Measurements from ENCODE around the gene CAPZA1. TPM values are rescaled to one million over a fixed set of nuclear protein-coding genes. Genes with fewer than 3 reads are reported as not detected.

Gene CAPZA1
- total and polyA plus RNA-seq, 2 of the 8 experiments (the other 6 are each of a cell fraction or from before 2014, with no cell fraction given): 48.9 to 107 TPM

GRCh38 chr1:112712701-112713128 lies 93.1 kb downstream of the CAPZA1 start:
- no peak overlapping the region for H2BK5ac ChIP-seq (ENCODE audit: low read depth, low read length)
- H4K20me1 ChIP-seq (replicated peaks in 1 of 2; ENCODE audit: control insufficient read depth in 1 of 2, insufficient read depth in 2 of 2, low read length in 2 of 2): peaks cover 0 to 8% of the 10 kb centered on the region in 2 experiments
- DNase-seq (ENCODE audit: low read depth in 1 of 2, low spot score in 2 of 2): no peak
- no peak overlapping the region for H4K91ac ChIP-seq (replicated peaks; ENCODE audit: insufficient read length, low read length)
- H3K27ac ChIP-seq (ENCODE audit: low read depth, low read length): no peak overlapping the region
- TF ChIP-seq, protein P1, sequence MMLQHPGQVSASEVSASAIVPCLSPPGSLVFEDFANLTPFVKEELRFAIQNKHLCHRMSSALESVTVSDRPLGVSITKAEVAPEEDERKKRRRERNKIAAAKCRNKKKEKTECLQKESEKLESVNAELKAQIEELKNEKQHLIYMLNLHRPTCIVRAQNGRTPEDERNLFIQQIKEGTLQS (IDR thresholded peaks at IDR 0.05; ENCODE audit: insufficient read depth, low read depth, low read length): no peak
- TF ChIP-seq SRF (IDR thresholded peaks at IDR 0.05; ENCODE audit: low read depth, low read length) (no peak), RXRA (IDR thresholded peaks at IDR 0.05; ENCODE audit: insufficient read depth, low read depth, low read length) (no peak), SAP30 (IDR thresholded peaks at IDR 0.05; ENCODE audit: insufficient read depth, insufficient replicate concordance, low read length) (no peak), TCF12 (IDR thresholded peaks at IDR 0.05; ENCODE audit: low read depth, low read length) (no peak), YY1 (IDR thresholded peaks at IDR 0.05; ENCODE audit: low read depth, low read length) (no peak), SUZ12 (IDR thresholded peaks at IDR 0.05; ENCODE audit: low read length) (no peak)
- no peaks in the 10 kb centered on the region for H3K9me3 ChIP-seq (ENCODE audit: insufficient read depth in 2 of 2, low read depth in 1 of 2, low read length in 1 of 2)
- CTCF ChIA-PET (ENCODE audit: partially characterized antibody): interaction anchor here (1.0 to 14.2 kb wide), 4 partner anchors 9 to 322 kb away, joined by 3 to 547 read pairs (median 22); no protein-coding TSS in a partner anchor
- H3K79me2 ChIP-seq (ENCODE audit: control insufficient read depth in 1 of 2, insufficient read depth in 2 of 2, low read length in 2 of 2): no peaks in the 10 kb centered on the region
- no peak overlapping the region for H3K56ac ChIP-seq (replicated peaks; ENCODE audit: insufficient read length, low read depth, low read length)
- H3K4ac ChIP-seq (replicated peaks; ENCODE audit: insufficient read length, low read depth, low read length): no peak overlapping the region
- POLR2A ChIA-PET (ENCODE audit: partially characterized antibody): interaction anchor here (0.6 to 4.3 kb wide), 5 partner anchors 9 to 317 kb away, joined by 3 to 32 read pairs (median 3); partner anchors contain the start of genes CTTNBP2NL and MOV10
- H3K4me3 ChIP-seq (ENCODE audit: extremely low read depth in 1 of 4, insufficient read depth in 2 of 4, low read depth in 3 of 4, low read length in 4 of 4): no peak overlapping the region
- H3K27me3 ChIP-seq (replicated peaks in 1 of 4; ENCODE audit: control insufficient read depth in 3 of 4, extremely low read depth in 1 of 4, insufficient read depth in 3 of 4, low read length in 3 of 4): peaks cover 0 to 18% (median 8%) of the 10 kb centered on the region in 4 experiments; a peak in 4 of 7 replicates
- H3K4me1 ChIP-seq (replicated peaks in 1 of 4; ENCODE audit: control insufficient read depth in 3 of 4, insufficient read depth in 4 of 4, low read length in 3 of 4): peaks cover 0 to 23% (median 15%) of the 10 kb centered on the region in 4 experiments; a peak in 6 of 7 replicates
- H3K36me3 ChIP-seq (ENCODE audit: control insufficient read depth in 2 of 4, insufficient read depth in 4 of 4, low read length in 3 of 4): peaks cover 0 to 5% (median 3%) of the 10 kb centered on the region in 4 experiments; a peak in 4 of 8 replicates
- H3K23me2 ChIP-seq (ENCODE audit: low read depth, low read length): peaks cover 14% of the 10 kb centered on the region
- H2AK5ac ChIP-seq (ENCODE audit: low read depth, low read length): no peak overlapping the region
- no peak overlapping the region for H2BK20ac ChIP-seq (ENCODE audit: low read length)
- H2BK15ac ChIP-seq (ENCODE audit: low read length): no peak overlapping the region
- no peak overlapping the region for H3K4me2 ChIP-seq (ENCODE audit: insufficient read depth in 1 of 2, low read depth in 2 of 2, low read length in 2 of 2)
- no peak for FAIRE-seq
- no peak overlapping the region for H2AFZ ChIP-seq (ENCODE audit: low read length)
- H4K8ac ChIP-seq (ENCODE audit: extremely low read depth, insufficient read depth, low read length): no peak overlapping the region
- no peak overlapping the region for H3K23ac ChIP-seq (ENCODE audit: insufficient read length)
- no peak overlapping the region for H4K5ac ChIP-seq (ENCODE audit: insufficient read length, low read depth, low read length)
- 74% methylated on average over 9 of the region's 9 CpGs; no CpG with 5 or more reads in 1 of the 2 experiments for WGBS, 2 experiments (ENCODE audit: extremely low coverage in 1 of 2, insufficient coverage in 1 of 2, insufficient read length in 1 of 2, insufficient replicate concordance in 2 of 2, low coverage in 1 of 2, low lambda C conversion rate in 2 of 2, missing lambda C conversion rate in 1 of 2)
- no peak overlapping the region for H3K14ac ChIP-seq (ENCODE audit: insufficient read length)
- H2BK12ac ChIP-seq (ENCODE audit: low read depth, low read length): no peak overlapping the region
- H3K18ac ChIP-seq (ENCODE audit: extremely low read depth, low read length): no peak overlapping the region
- H3K79me1 ChIP-seq (ENCODE audit: low read depth, low read length): no peaks in the 10 kb centered on the region
- no peak overlapping the region for H3K9ac ChIP-seq (replicated peaks in 1 of 4; ENCODE audit: extremely low read depth in 1 of 4, low read depth in 3 of 4, low read length in 3 of 4)
- H2BK120ac ChIP-seq (replicated peaks; ENCODE audit: low read depth, low read length): no peak overlapping the region
